K562 (cell line): ENCODE measurements around the gene SH3BGR. TPM values are rescaled to one million over a fixed set of nuclear protein-coding genes. Genes with fewer than 3 reads are reported as not detected.

Experiments used
- BCOR ChIP-seq: fragments of 450-650 bp; IDR thresholded peaks from 2 replicates; pipeline ENCODE4 v1.6.1; 2016
- BRD9 ChIP-seq: fragments of 450-650 bp; IDR thresholded peaks from 2 replicates; pipeline ENCODE4 v1.6.1; 2018; ENCODE audit warnings: low read depth; ENCODE audit not compliant: partially characterized antibody
- GTF2A2 ChIP-seq: IDR thresholded peaks from 2 replicates; pipeline ENCODE4 v1.6.1; 2016; ENCODE audit warnings: mild to moderate bottlenecking, missing genetic modification characterization, missing compliant biosample characterization
- JUND ChIP-seq, 2 experiments: IDR thresholded peaks; 2 replicates in 1 of 2; 3 replicates in 1 of 2; pipeline ENCODE4 v1.6.1; 2011; ENCODE audit warnings: borderline replicate concordance in 2 of 2, low read depth in 2 of 2, low read length in 2 of 2, improper control_type of control experiment in 1 of 2, missing biosample characterization in 1 of 2, missing genetic modification characterization in 1 of 2, missing genetic modification reagents in 1 of 2
- NEUROD1 ChIP-seq: fragments of 150-350 bp; IDR thresholded peaks from 2 replicates; pipeline ENCODE4 v1.6.1; 2014; ENCODE audit warnings: borderline replicate concordance, low read length, low read depth; ENCODE audit not compliant: partially characterized antibody
- PCBP1 ChIP-seq: fragments of 200-400 bp; formaldehyde crosslinking; IDR thresholded peaks from 2 replicates; pipeline ENCODE4 v1.6.1; 2018; ENCODE audit warnings: mild to moderate bottlenecking, low read depth, low read length; ENCODE audit not compliant: poor library complexity, severe bottlenecking
- PHTF2 ChIP-seq: fragments of 250-450 bp; sonication (Bioruptor Pico); IDR thresholded peaks from 2 replicates; pipeline ENCODE4 v1.5.0; 2021; ENCODE audit warnings: mild to moderate bottlenecking
- POLR3G ChIP-seq: IDR thresholded peaks from 2 replicates; pipeline ENCODE4 v1.6.1; 2011; ENCODE audit not compliant: insufficient read length, insufficient replicate concordance; ENCODE audit errors: extremely low read depth
- TAL1 ChIP-seq: fragments of 450-650 bp; IDR thresholded peaks from 2 replicates; pipeline ENCODE4 v1.6.1; 2016; ENCODE audit warnings: mild to moderate bottlenecking
- TCF3 ChIP-seq: sonication (generic); formaldehyde crosslinking; IDR thresholded peaks from 2 replicates; pipeline ENCODE4 v1.4.0; 2020; ENCODE audit warnings: mild to moderate bottlenecking, missing genetic modification reagents
- TEAD4 ChIP-seq, 2 experiments: sonication (generic) in 1 of 2; formaldehyde crosslinking in 1 of 2; IDR thresholded peaks; 2 replicates each; pipeline versions ENCODE4 v1.6.1 to v1.8.0; 2012 to 2022; ENCODE audit warnings: borderline replicate concordance in 1 of 2, inconsistent platforms in 1 of 2, low read length in 1 of 2, mild to moderate bottlenecking in 1 of 2, missing genetic modification reagents in 1 of 2
- UBTF ChIP-seq, 2 experiments: IDR thresholded peaks; 2 replicates each; pipeline ENCODE4 v1.6.1; 2012; ENCODE audit warnings: improper control_type of control experiment in 2 of 2, low read depth in 2 of 2, low read length in 2 of 2, borderline replicate concordance in 1 of 2
- ZFX ChIP-seq: sonication (generic); formaldehyde crosslinking; IDR thresholded peaks from 2 replicates; pipeline ENCODE4 v1.8.0; 2022; ENCODE audit warnings: mild to moderate bottlenecking, missing genetic modification reagents, moderate library complexity
- ZNF785 ChIP-seq: fragments of 250-450 bp; sonication (Bioruptor Pico); IDR thresholded peaks from 2 replicates; pipeline ENCODE4 v1.4.0; 2020; ENCODE audit warnings: mild to moderate bottlenecking
- polyA plus RNA-seq, 8 experiments: library from polyadenylated mRNA; depleted of rRNA in 4 of 8; stranded (reverse) in 5 of 8; unstranded in 3 of 8; fragments of >200 nt; fragmentation: Nextera tagmentation in 2 of 8; fragmentation: Illumina TruSeq in 1 of 8; extraction: Ambion mirVana in 2 of 8; extraction: Trizol in 1 of 8; gene quantifications; 2 replicates each; pipeline versions ENCODE4 v1.2.1 to v1.2.3, GENCODE V29; 2011 to 2014; ENCODE audit warnings: inconsistent platforms in 1 of 8, missing spikeins in 1 of 8
- total RNA-seq, 7 experiments: library from RNA; depleted of rRNA in 6 of 7; stranded (reverse); fragments of >200 nt in 6 of 7; fragmentation: Illumina TruSeq in 2 of 7; extraction: Trizol in 2 of 7; gene quantifications; 2 replicates each; pipeline versions ENCODE4 v1.2.1 to v1.2.3, GENCODE V29; 2011 to 2021; ENCODE audit warnings: low replicate concordance in 1 of 7
- TF ChIP-seq, protein P1 (sequence below), 2 experiments: fragments of 200-800 bp in 1 of 2; sonication (Bioruptor generic) in 1 of 2; sonication (generic) in 1 of 2; formaldehyde crosslinking in 1 of 2; IDR thresholded peaks in 1 of 2; conservative IDR thresholded peaks in 1 of 2; 2 replicates each; pipeline versions ENCODE4 v1.5.0 to v1.6.1; 2016 to 2020; ENCODE audit warnings: missing compliant biosample characterization in 1 of 2, missing genetic modification characterization in 1 of 2, missing genetic modification reagents in 1 of 2
- TF ChIP-seq, protein P2 (sequence below): fragments of 450-650 bp; IDR thresholded peaks from 2 replicates; pipeline ENCODE4 v1.6.1; 2016
- TF ChIP-seq, protein P3 (sequence below): sonication (generic); formaldehyde crosslinking; IDR thresholded peaks from 2 replicates; pipeline ENCODE4 v1.9.0; 2022; ENCODE audit warnings: mild to moderate bottlenecking, missing genetic modification reagents
- TF ChIP-seq, protein P4 (sequence below): fragments of 450-650 bp; IDR thresholded peaks from 2 replicates; pipeline ENCODE4 v1.6.1; 2016; ENCODE audit warnings: mild to moderate bottlenecking

The SH3BGR gene
- total and polyA plus RNA-seq, 9 of the 15 experiments (the other 6 are each of a cell fraction or from before 2014, with no cell fraction given), result 6.6 to 42.9 (median 25.6) TPM

- TF ChIP-seq GTF2A2 (no peak), TAL1 (peak; percentile 43; the same call in 1 of the 2 replicates), TCF3 (CRISPR knock-in tag) (peak; percentile 79), TEAD4 (IDR thresholded peaks at IDR 0.05; ENCODE audit: low read length) (peak; percentile 76), TEAD4 (CRISPR knock-in tag; IDR thresholded peaks at IDR 0.05; ENCODE audit: borderline replicate concordance) (no peak), PHTF2 (CRISPR knock-in tag) (no peak), ZNF785 (no peak), PCBP1 (no peak), UBTF (IDR thresholded peaks at IDR 0.05; ENCODE audit: borderline replicate concordance in 1 of 2, low read depth in 2 of 2, low read length in 2 of 2) (no peak; a peak in 1 of 4 replicates), BCOR (no peak), POLR3G (no peak), NEUROD1 (no peak), JUND (IDR thresholded peaks at IDR 0.05; ENCODE audit: borderline replicate concordance, low read depth, low read length) (0 out of 2 replicates have a peak, but pooled peaks have one; percentile 6), JUND (tag; IDR thresholded peaks at IDR 0.05; ENCODE audit: borderline replicate concordance, low read depth, low read length) (0 out of 3 replicates have a peak, but pooled peaks have one; percentile 47), ZFX (CRISPR knock-in tag) (no peak), BRD9 (peak; percentile 75)
- TF ChIP-seq, protein P1, sequence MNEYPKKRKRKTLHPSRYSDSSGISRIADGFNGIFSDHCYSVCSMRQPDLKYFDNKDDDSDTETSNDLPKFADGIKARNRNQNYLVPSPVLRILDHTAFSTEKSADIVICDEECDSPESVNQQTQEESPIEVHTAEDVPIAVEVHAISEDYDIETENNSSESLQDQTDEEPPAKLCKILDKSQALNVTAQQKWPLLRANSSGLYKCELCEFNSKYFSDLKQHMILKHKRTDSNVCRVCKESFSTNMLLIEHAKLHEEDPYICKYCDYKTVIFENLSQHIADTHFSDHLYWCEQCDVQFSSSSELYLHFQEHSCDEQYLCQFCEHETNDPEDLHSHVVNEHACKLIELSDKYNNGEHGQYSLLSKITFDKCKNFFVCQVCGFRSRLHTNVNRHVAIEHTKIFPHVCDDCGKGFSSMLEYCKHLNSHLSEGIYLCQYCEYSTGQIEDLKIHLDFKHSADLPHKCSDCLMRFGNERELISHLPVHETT (CRISPR knock-in tag; conservative IDR thresholded peaks at IDR 0.05 in 1 of 2, IDR thresholded peaks at IDR 0.05 in 1 of 2), result no peak
- TF ChIP-seq, protein P2, sequence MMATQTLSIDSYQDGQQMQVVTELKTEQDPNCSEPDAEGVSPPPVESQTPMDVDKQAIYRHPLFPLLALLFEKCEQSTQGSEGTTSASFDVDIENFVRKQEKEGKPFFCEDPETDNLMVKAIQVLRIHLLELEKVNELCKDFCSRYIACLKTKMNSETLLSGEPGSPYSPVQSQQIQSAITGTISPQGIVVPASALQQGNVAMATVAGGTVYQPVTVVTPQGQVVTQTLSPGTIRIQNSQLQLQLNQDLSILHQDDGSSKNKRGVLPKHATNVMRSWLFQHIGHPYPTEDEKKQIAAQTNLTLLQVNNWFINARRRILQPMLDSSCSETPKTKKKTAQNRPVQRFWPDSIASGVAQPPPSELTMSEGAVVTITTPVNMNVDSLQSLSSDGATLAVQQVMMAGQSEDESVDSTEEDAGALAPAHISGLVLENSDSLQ, result peak; percentile 53
- TF ChIP-seq, protein P3, sequence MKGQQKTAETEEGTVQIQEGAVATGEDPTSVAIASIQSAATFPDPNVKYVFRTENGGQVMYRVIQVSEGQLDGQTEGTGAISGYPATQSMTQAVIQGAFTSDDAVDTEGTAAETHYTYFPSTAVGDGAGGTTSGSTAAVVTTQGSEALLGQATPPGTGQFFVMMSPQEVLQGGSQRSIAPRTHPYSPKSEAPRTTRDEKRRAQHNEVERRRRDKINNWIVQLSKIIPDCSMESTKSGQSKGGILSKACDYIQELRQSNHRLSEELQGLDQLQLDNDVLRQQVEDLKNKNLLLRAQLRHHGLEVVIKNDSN, result no peak
- TF ChIP-seq, protein P4, sequence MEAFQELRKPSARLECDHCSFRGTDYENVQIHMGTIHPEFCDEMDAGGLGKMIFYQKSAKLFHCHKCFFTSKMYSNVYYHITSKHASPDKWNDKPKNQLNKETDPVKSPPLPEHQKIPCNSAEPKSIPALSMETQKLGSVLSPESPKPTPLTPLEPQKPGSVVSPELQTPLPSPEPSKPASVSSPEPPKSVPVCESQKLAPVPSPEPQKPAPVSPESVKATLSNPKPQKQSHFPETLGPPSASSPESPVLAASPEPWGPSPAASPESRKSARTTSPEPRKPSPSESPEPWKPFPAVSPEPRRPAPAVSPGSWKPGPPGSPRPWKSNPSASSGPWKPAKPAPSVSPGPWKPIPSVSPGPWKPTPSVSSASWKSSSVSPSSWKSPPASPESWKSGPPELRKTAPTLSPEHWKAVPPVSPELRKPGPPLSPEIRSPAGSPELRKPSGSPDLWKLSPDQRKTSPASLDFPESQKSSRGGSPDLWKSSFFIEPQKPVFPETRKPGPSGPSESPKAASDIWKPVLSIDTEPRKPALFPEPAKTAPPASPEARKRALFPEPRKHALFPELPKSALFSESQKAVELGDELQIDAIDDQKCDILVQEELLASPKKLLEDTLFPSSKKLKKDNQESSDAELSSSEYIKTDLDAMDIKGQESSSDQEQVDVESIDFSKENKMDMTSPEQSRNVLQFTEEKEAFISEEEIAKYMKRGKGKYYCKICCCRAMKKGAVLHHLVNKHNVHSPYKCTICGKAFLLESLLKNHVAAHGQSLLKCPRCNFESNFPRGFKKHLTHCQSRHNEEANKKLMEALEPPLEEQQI, result no peak
These were observed 29.1 kb upstream of the SH3BGR start (continued) for GRCh38 chr21:39422527-39423241.
